Muscle of back (tissue), 11 donors: ENCODE measurements around the gene ATRX. TPM values are rescaled to one million over a fixed set of nuclear protein-coding genes. Genes with fewer than 3 reads are reported as not detected.
"Not testable (repeated sequence)": the region's sequence is repeated elsewhere in the genome, so short reads cannot be mapped to it uniquely, and the experiment has no call there.

ENCODE experiments used
- DNase-seq, 3 donors: peaks; one replicate each; pipeline versions ENCODE4 v3.0.0 to v3.0.0-alpha.2; 2013
- polyA plus RNA-seq, 10 donors: library from polyadenylated mRNA; unstranded; fragments of 120-200 nt; gene quantifications; one replicate each; pipeline ENCODE4 v1.2.1, GENCODE V29; 2013; ENCODE audit not compliant: insufficient read length in 10 of 10

ATRX gene
- polyA plus RNA-seq, 10 donors = 43.1 to 68.3 (median 54.7) TPM

- no peak for DNase-seq
These were observed 157.6 kb downstream of the ATRX start for GRCh38 chrX:77628294-77629025.

GRCh38 chrX:77622672-77623071 lies 163.3 kb downstream of the ATRX start:
- no peak for DNase-seq

DNA sequence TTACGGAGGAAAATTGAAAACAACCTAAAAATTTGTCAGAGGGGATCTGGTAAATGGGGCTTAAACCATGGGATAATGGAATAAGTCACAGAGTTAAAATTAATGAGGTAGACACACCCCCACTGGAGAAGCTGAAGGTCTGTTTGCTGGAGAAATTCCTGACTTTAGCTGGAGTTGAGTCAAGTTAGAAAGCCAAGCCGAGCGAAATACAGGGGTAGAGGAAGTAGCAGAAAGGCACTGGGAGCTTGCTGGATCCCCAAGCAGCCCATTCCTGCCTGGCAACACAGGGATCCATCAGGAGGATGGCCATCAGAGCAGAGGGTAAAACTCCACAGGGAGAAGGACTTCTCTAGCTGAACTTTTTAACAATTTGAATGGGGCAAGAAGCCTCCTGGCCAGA lies 163.8 kb downstream of the ATRX start:
- peak in 2 of 3 donors; percentile 5 to 13 for DNase-seq

DNA sequence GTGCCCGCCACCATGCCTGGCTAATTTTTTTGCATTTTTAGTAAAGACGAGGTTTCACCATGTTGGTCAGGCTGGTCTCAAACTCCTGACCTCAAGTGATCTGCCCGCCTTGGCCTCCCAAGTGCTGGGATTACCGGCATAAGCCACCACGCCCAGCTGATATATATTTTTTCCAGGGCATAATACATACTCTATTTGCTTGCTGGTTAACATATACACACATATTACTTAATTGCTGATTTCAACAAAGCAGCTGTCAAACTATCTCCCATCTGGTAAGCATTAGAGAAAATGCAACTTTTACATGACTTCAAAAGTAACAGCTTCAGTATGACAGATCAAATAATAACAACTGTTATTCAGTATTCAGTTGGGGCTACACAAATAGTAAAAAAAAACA lies 164.6 kb downstream of the ATRX start:
- DNase-seq = not testable (repeated sequence)

DNA sequence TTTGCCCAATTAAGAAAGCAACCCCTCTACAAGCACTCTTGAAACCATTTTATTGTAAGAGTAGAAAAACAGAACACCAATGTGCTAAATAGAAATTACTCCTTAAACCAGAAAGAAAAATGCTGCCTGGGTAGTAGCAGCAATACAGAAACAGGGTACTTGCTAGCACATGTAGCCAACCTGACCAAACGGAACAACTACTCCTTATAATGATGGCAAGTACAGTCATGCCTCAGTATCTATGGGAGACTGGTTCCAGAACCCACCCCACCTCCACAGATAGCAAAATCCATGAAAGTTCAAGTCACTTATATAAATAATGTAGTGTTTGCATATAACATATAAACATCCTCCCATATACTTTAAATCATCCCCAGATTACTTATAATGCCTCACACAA lies 168.8 kb downstream of the ATRX start:
- DNase-seq = no peak

DNA sequence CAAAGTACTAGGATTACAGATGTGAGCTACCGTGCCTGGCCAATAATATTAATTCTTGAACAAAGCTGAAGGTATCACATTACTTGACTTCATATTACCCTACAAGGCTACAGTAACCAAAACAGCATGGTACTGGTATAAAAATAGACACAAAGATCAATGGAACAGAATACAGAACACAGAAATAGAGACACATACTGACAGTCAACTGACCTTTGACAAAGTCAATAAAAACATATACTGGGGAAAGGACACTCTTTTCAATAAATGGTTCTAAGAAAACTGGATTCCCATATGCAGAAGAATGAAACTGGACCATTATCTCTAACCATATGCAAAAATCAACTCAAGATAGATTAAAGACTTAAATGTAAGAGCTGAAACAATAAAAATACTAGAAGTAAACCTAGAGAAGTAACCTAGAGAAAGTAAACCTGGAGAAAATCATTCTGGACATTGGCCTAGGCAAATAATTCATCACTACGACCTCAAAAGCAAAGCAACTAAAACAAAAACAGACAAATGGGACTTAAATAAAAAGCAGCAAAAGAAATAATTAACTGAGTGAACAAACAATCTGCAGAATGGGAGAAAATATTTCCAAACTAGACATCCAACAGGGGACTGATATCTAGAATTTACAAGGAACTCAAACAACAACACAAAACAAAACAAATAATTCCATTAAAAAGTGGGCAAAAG lies 182.2 kb downstream of the ATRX start:
- no peak for DNase-seq

DNA sequence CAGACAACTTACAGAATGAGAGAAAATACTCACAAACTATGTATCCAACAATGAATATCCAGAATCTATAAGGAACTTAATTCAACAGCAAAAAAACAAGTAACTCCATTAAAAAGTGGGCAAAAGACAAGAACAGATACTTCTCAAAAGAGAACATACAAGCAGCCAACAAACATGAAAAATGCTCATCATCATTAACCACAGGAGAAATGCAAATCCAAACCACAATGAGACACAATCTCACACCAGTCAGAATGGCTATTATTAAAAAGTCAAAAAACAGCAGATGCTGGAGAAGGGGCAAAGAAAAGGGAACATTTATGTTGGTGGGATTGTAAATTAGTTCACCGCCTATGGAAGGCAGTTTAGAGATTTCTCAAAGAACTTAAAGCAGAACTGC lies 188.5 kb downstream of the ATRX start:
- no peak for DNase-seq

- peak in 2 of 3 donors; percentile 1 to 8 for DNase-seq
These were observed 188.9 kb downstream of the ATRX start for GRCh38 chrX:77597090-77597489.

- no peak for DNase-seq
These were observed 190.2 kb downstream of the ATRX start for GRCh38 chrX:77595848-77596247.

- no peak for DNase-seq
These were observed 213.7 kb downstream of the ATRX start for GRCh38 chrX:77572322-77572721.

GRCh38 chrX:77565278-77565677 lies 220.7 kb downstream of the ATRX start:
- DNase-seq = no peak

DNA sequence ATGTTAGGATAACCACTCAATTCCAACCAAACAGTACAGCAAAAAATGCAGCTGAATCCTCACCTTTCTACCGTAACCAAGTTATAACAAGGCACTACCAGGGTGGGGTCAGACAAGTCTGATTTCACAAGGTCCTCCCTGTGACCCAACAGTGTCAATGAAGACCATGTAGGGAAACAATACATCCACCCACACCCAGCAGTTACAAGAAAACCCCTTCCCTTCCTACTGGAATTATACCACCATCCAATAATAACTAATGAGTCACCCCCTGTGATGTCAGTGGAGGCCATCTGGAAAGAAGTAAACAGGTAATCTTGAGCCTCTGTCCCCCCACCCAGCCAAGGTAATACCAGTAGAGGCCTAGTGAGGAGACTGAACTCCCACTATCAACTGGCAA lies 221.2 kb downstream of the ATRX start:
- no peak for DNase-seq

DNA sequence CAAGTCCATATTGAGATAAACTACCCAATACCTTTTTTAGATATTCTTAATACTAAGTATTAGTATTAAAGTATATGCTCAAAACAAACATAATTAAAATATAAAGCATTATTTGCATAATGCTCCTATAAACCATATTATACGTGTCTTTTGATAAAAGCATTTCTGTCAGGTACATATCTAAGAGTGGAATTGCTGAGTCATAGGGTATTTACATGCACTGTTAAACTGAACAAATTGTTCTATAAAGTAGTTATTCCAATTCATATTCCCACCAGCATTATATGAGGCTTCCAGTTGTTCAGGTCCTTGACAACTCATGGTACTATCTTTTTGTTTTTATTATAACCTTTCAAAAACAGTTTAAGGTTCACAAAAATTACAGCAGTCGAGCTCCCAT lies 224.6 kb downstream of the ATRX start:
- no peak for DNase-seq

DNA sequence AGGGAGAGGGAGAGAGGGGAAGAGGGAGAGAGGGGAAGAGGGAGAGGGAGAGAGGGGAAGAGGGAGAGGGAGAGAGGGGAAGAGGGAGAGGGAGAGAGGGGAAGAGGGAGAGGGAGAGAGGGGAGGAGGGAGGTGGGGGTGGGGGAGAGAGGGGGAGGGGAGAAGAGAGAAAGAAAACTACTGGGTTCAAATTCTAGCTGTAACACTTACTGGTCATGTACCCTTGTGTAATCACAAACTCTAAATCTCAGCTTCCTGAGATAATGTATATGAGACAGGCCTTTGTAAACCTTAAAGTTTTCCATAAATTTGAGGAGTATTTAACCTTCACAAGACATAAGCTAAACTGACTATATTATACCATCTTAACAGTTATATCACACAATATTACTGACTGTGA lies 229.7 kb downstream of the ATRX start:
- no peak for DNase-seq

- DNase-seq = no peak
These were observed 237.3 kb downstream of the ATRX start for GRCh38 chrX:77548751-77549150.

DNA sequence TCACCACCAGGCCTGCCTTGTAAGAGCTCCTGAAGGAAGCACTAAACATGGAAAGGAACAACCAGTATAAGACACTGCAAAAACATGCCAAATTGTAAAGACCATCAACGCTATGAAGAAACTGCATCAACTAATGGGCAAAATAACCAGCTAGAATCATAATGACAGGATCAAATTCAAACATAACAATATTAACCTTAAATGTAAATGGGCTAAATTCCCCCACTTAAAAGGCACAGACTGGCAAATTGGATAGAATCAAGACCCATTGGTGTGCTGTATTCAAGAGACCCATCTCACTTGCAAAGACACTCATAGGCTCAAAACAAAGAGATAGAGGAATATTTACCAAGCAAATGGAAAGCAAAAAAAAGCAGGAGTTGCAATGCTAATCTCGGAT lies 246.2 kb downstream of the ATRX start:
- not testable (repeated sequence) for DNase-seq

- DNase-seq = not testable (repeated sequence)
These were observed 254.8 kb downstream of the ATRX start for GRCh38 chrX:77531261-77531660.

DNA sequence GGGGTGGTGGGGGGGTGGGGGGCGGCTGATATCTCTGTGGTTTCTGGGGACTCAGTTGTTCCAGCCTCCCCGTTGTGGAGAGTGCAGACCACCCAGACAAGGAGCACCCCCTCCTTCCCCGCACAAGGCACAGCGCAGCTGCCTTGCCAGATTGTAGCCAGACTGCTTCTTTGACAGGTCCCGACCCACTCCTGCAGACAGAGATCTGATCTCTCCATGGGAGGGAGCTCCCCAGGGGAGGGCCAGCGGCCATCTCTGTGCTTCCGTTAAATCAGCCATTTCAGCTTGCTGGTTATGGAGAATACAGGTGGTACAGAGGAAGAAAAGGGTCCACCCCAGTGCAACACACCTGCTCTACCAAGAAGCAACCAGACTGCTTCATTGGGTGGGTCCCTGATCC lies 258.0 kb downstream of the ATRX start:
- DNase-seq = no peak

- peak in 2 of 3 donors; percentile 54 to 81 for DNase-seq
These were observed 258.6 kb downstream of the ATRX start for GRCh38 chrX:77527233-77528001.

DNA sequence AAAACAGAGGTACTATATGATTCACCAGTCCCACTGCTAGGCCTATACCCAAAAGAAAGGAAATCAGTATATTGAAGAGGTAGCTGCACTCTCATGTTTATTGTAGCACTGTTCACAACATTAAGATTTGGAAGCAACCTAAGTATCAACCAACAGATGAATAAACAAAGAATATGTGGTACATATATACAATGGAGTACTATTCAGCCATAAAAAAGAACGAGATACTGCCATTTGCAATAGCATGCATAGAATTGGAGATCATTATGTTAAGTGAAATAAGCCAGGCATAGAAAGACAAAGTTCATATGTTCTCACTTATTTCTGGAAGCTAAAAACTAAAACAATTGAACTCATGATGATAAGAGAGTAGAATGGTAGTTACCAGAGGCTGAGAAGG lies 266.3 kb downstream of the ATRX start:
- DNase-seq = no peak

DNA sequence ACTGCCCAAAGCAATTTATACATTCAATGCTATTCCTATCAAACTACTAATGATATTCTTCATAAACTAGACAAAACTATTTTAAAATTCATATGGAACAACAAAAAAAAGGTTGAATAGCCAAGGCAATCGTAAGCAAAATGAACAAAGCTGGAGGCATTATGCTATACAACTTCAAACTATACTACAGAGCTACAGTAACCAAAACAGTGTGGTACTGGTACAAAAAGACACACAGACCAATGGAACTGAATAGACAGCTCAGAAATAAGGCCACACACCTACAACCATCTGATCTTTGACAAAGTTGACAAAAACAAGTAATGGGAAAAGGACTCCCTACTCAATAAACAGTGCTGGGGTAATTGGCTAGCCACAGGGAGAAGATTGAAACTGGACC lies 271.8 kb downstream of the ATRX start:
- no peak for DNase-seq

GRCh38 chrX:77510007-77510406 lies 276.0 kb downstream of the ATRX start:
- DNase-seq = no peak

DNA sequence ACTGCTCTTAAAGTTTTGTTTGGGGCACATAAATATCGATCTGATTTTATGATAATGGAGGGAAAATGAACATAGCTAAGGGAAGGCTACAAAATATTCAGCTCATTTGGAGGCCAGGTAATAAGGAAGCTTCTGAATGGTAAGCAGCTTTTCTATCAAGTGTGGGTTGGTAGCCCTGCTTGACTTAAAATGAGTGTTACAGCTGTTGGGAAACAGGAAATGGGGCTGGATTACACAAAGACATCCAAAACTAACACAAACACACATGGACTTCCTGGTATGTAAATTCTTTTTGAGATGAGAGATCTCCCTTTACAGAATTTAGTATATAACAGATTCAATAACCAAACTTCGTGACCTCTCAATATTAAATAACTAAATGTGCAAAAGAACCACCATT lies 280.8 kb downstream of the ATRX start:
- DNase-seq = peak in 1 of 3 donors; percentile 41
